ENCODE results near the gene GTF3C1.

DNA sequence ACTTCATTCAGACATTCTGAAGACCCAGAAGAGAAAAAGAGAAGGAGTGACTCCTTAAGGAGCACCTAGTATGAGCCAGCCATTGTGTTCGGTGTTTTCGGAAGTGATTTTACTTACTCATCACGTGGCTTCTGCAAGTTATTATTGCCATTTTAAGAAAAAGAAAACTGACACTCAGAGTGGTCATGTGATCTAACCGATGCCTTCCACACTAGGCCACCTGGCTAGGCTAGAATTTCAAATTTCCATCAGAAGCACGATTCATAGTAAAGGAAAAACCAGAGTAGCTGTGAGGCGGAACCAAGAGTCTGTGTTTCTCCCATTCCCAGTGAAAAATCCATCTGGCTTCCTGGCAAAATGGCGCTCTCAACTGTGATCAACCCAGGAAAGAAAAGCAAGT lies 32.0 kb downstream of the GTF3C1 start:
- TF ChIP-seq CTCF (IDR thresholded peaks at IDR 0.05) (no peak), EZH2 (IDR thresholded peaks at IDR 0.05; ENCODE audit: borderline replicate concordance, insufficient read depth, low read depth, low read length, poor library complexity, severe bottlenecking) (no peak)
